CD14-positive monocyte (primary cell): ENCODE measurements around the gene DPYD. TPM values are rescaled to one million over a fixed set of nuclear protein-coding genes. Genes with fewer than 3 reads are reported as not detected.

Source experiments
- DNase-seq, 3 donors: peaks; one replicate each; pipeline ENCODE4 v3.0.0-alpha.2; 2011 to 2022
- H2AFZ ChIP-seq: 2 replicates; pipeline ENCODE4 v1.6.0; 2012; ENCODE audit warnings: mild to moderate bottlenecking, low read depth, low read length, inconsistent platforms; ENCODE audit not compliant: insufficient read depth, poor library complexity, severe bottlenecking
- H3K27ac ChIP-seq, 2 donors: 1 replicate in 1 of 2; 2 replicates in 1 of 2; pipeline ENCODE4 v1.5.1; 2012 to 2013; ENCODE audit warnings: low read length in 2 of 2, control low read depth in 1 of 2, inconsistent platforms in 1 of 2, low read depth in 1 of 2, mild to moderate bottlenecking in 1 of 2
- H3K27me3 ChIP-seq, 2 donors: one replicate each; pipeline versions ENCODE4 v1.6.0 to v1.6.1; 2011 to 2013; ENCODE audit warnings: low read length in 2 of 2; ENCODE audit not compliant: control insufficient read depth in 2 of 2, insufficient read depth in 2 of 2
- H3K36me3 ChIP-seq, 2 donors: replicated peaks in 1 of 2; 1 replicate in 1 of 2; 2 replicates in 1 of 2; pipeline versions ENCODE4 v1.5.1 to v1.6.1; 2012 to 2013; ENCODE audit warnings: low read length in 2 of 2, control low read depth in 1 of 2, inconsistent platforms in 1 of 2, mild to moderate bottlenecking in 1 of 2; ENCODE audit not compliant: insufficient read depth in 2 of 2, control insufficient read depth in 1 of 2
- H3K4me1 ChIP-seq, 2 donors: 1 replicate in 1 of 2; 2 replicates in 1 of 2; pipeline versions ENCODE4 v1.5.1 to v1.6.1; 2012 to 2013; ENCODE audit warnings: low read length in 2 of 2, control low read depth in 1 of 2, inconsistent platforms in 1 of 2, mild to moderate bottlenecking in 1 of 2, moderate library complexity in 1 of 2; ENCODE audit not compliant: insufficient read depth in 2 of 2, control insufficient read depth in 1 of 2
- H3K4me2 ChIP-seq: replicated peaks from 2 replicates; pipeline ENCODE3; 2012; ENCODE audit warnings: low read length, moderate library complexity, mild to moderate bottlenecking; ENCODE audit not compliant: poor library complexity, severe bottlenecking; ENCODE audit errors: extremely low read depth
- H3K4me3 ChIP-seq, 3 experiments: fragments of 200-600 bp in 1 of 3; sonication (generic) in 1 of 3; replicated peaks in 1 of 3; 1 replicate in 2 of 3; 2 replicates in 1 of 3; pipeline ENCODE4 v1.5.1; 2011 to 2013; ENCODE audit warnings: low read length in 3 of 3, mild to moderate bottlenecking in 3 of 3, control low read depth in 2 of 3, low read depth in 2 of 3, inconsistent platforms in 1 of 3, moderate library complexity in 1 of 3
- H3K79me2 ChIP-seq: 2 replicates; pipeline ENCODE4 v1.6.0; 2012; ENCODE audit warnings: mild to moderate bottlenecking, control low read depth, inconsistent platforms, low read length, moderate library complexity; ENCODE audit not compliant: insufficient read depth
- H3K9ac ChIP-seq: 2 replicates; pipeline ENCODE4 v1.6.0; 2017; ENCODE audit warnings: low read length, mild to moderate bottlenecking; ENCODE audit not compliant: insufficient read depth, poor library complexity, severe bottlenecking
- H3K9me3 ChIP-seq, 2 donors: replicated peaks in 1 of 2; 1 replicate in 1 of 2; 2 replicates in 1 of 2; pipeline versions ENCODE4 v1.5.1 to v1.6.1; 2012 to 2013; ENCODE audit warnings: low read length in 2 of 2, control low read depth in 1 of 2; ENCODE audit not compliant: control insufficient read depth in 1 of 2, insufficient read depth in 1 of 2
- H4K20me1 ChIP-seq: 2 replicates; pipeline ENCODE4 v1.6.0; 2012; ENCODE audit warnings: mild to moderate bottlenecking, low read length, control low read depth, moderate library complexity; ENCODE audit not compliant: insufficient read depth
- H3K27ac Mint-ChIP-seq, 7 donors: one replicate each; pipeline ENCODE4 v1.8.0; 2020; ENCODE audit warnings: mild to moderate bottlenecking in 7 of 7, mixed read lengths in 7 of 7, moderate library complexity in 6 of 7, inconsistent platforms in 2 of 7
- H3K27me3 Mint-ChIP-seq, 3 donors: one replicate each; pipeline ENCODE4 v1.8.0; 2021 to 2022; ENCODE audit warnings: low read depth in 3 of 3, mild to moderate bottlenecking in 3 of 3, mixed read lengths in 3 of 3, moderate library complexity in 3 of 3, inconsistent platforms in 1 of 3
- H3K36me3 Mint-ChIP-seq, 2 donors: one replicate each; pipeline ENCODE4 v1.8.0; 2020; ENCODE audit warnings: mixed read lengths in 2 of 2, inconsistent platforms in 1 of 2, mild to moderate bottlenecking in 1 of 2
- H3K4me1 Mint-ChIP-seq: one replicate; pipeline ENCODE4 v1.8.0; 2020; ENCODE audit warnings: mild to moderate bottlenecking, mixed read lengths
- H3K4me3 Mint-ChIP-seq, 2 donors: one replicate each; pipeline ENCODE4 v1.8.0; 2020; ENCODE audit warnings: mild to moderate bottlenecking in 2 of 2, mixed read lengths in 2 of 2, moderate library complexity in 1 of 2
- H3K9me3 Mint-ChIP-seq, 7 donors: one replicate each; pipeline ENCODE4 v1.8.0; 2020 to 2022; ENCODE audit warnings: mixed read lengths in 7 of 7, mild to moderate bottlenecking in 6 of 7, moderate library complexity in 6 of 7, inconsistent platforms in 2 of 7
- CTCF ChIP-seq: fragments of 200-600 bp; IDR thresholded peaks from one replicate; pipeline ENCODE4 v1.8.0; 2022; ENCODE audit warnings: antibody characterized with exemption, mild to moderate bottlenecking
- WGBS: methylation state at CpG from one replicate; pipeline ENCODE4 v1.1.5; 2013; ENCODE audit warnings: missing lambda C conversion rate; ENCODE audit not compliant: insufficient coverage; 5-methylcytosine and 5-hydroxymethylcytosine counted together
- intact Hi-C, 2 donors: fragments of 100-400 bp; cut with micrococcal nuclease; formaldehyde crosslinking; loops; one replicate each; pipeline versions ENCODE4 v1.15.0 to v1.15.1; 2023
- polyA plus RNA-seq, 3 donors: library from polyadenylated mRNA; depleted of rRNA in 1 of 3; unstranded in 2 of 3; stranded (reverse) in 1 of 3; fragments of 300-500 nt in 2 of 3; fragments of >200 nt in 1 of 3; fragmentation: Illumina TruSeq in 2 of 3; gene quantifications; 1 replicate in 2 of 3; 2 replicates in 1 of 3; pipeline ENCODE4 v1.2.3, GENCODE V29; 2012 to 2021

Gene DPYD
- polyA plus RNA-seq, 3 donors = 87.6 to 171 (median 144) TPM

DNA sequence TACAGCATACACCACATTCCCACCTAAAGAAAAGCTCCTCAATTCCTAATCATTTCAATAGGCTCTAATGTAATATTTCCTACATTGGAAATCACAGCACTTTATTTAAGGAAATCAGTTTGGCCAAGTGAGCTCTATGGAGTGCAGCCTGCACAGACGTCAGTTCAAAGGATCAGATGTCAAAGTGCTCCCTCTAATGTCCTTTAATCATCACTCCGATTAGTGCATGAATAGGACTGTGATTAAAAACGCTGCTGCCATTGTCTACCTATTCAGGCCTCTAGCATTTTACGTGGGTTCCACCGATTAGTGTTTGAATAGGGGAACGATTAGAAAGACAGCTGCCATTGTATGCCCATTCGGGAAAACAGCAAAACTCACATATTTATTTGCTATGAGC lies 50.2 kb downstream of the DPYD start:
- Histone ChIP-seq H3K4me1 (no peaks in the 10 kb centered on the region), H3K9me3 (no peaks in the 10 kb centered on the region), H3K9ac (no peak overlapping the region), H3K36me3 (peaks cover 19 to 72% of the 10 kb centered on the region in 2 donors), H2AFZ (no peak overlapping the region), H3K27ac (no peak overlapping the region), H4K20me1 (peaks cover 100% of the 10 kb centered on the region), H3K4me3 (no peak overlapping the region), H3K4me2 (no peak overlapping the region), H3K79me2 (peaks cover 93% of the 10 kb centered on the region), H3K27me3 (no peaks in the 10 kb centered on the region)
- no peak for DNase-seq
- no peak overlapping the region for H3K4me3 Mint-ChIP-seq
- TF ChIP-seq CTCF = no peak
- H3K27ac Mint-ChIP-seq = no peak overlapping the region
- peaks cover 0 to 3% (median 0%) of the 10 kb centered on the region in 7 donors for H3K9me3 Mint-ChIP-seq
- H3K36me3 Mint-ChIP-seq = peaks cover 36 to 39% of the 10 kb centered on the region in 2 donors
- intact Hi-C loops = no loop called here
- peaks cover 7% of the 10 kb centered on the region for H3K4me1 Mint-ChIP-seq
- 97% methylated on average over 4 of the region's 7 CpGs for WGBS
- H3K27me3 Mint-ChIP-seq = no peaks in the 10 kb centered on the region

GRCh38 chr1:97869441-97869840 lies 51.4 kb downstream of the DPYD start:
- Histone ChIP-seq H4K20me1 (peaks cover 100% of the 10 kb centered on the region), H3K36me3 (peaks cover 19 to 72% of the 10 kb centered on the region in 2 donors), H3K4me1 (peaks cover 0 to 2% of the 10 kb centered on the region in 2 donors), H3K79me2 (peaks cover 93% of the 10 kb centered on the region), H3K4me2 (no peak overlapping the region), H3K27me3 (no peaks in the 10 kb centered on the region), H3K9ac (no peak overlapping the region), H2AFZ (no peak overlapping the region), H3K27ac (no peak overlapping the region), H3K9me3 (no peaks in the 10 kb centered on the region), H3K4me3 (no peak overlapping the region)
- Mint-ChIP-seq H3K36me3 (peaks cover 34 to 39% of the 10 kb centered on the region in 2 donors), H3K9me3 (peaks cover 0 to 3% (median 0%) of the 10 kb centered on the region in 7 donors), H3K4me1 (peaks cover 17% of the 10 kb centered on the region), H3K4me3 (no peak overlapping the region), H3K27me3 (no peaks in the 10 kb centered on the region), H3K27ac (peak overlapping the region in 1 of 7 donors; percentile 60)
- intact Hi-C loops = no loop called here
- TF ChIP-seq CTCF = no peak
- no peak for DNase-seq
- WGBS = no CpG with 5 or more reads among the region's 2 CpGs
